HAP-1 (cell line): Measurements from ENCODE around the gene SRR.
"Not testable (repeated sequence)": the region's sequence is repeated elsewhere in the genome, so short reads cannot be mapped to it uniquely, and the experiment has no call there.

Experiments used
- DNase-seq, 2 experiments: peaks; one replicate each; pipeline ENCODE4 v3.0.0-alpha.2; 2016 to 2020; ENCODE audit warnings: low spot score in 2 of 2
- H3K27me3 ChIP-seq: fragments of 250-450 bp; sonication (Bioruptor Pico); 2 replicates; pipeline ENCODE4 v1.5.1; 2020; ENCODE audit warnings: low read depth, mild to moderate bottlenecking, moderate library complexity
- H3K36me3 ChIP-seq: fragments of 250-450 bp; sonication (Bioruptor Pico); replicated peaks from 2 replicates; pipeline ENCODE4 v1.5.1; 2020; ENCODE audit warnings: mild to moderate bottlenecking
- H3K4me1 ChIP-seq: fragments of 250-450 bp; sonication (Bioruptor Pico); 2 replicates; pipeline ENCODE4 v1.5.1; 2020; ENCODE audit warnings: mild to moderate bottlenecking
- H3K4me3 ChIP-seq: fragments of 250-450 bp; sonication (Bioruptor Pico); 2 replicates; pipeline ENCODE4 v1.5.1; 2020; ENCODE audit warnings: mild to moderate bottlenecking, moderate library complexity
- H3K9me3 ChIP-seq: fragments of 250-450 bp; sonication (Bioruptor Pico); 2 replicates; pipeline ENCODE4 v1.5.1; 2020; ENCODE audit warnings: mild to moderate bottlenecking, moderate library complexity
- in situ Hi-C: fragments of 300-500 bp; cut with MboI; formaldehyde crosslinking; loops from 3 replicates; pipeline ENCODE4 v1.14.3; 2020; ENCODE audit warnings: low sequenced_read_pairs, inconsistent platforms, mixed read lengths

SRR gene

DNA sequence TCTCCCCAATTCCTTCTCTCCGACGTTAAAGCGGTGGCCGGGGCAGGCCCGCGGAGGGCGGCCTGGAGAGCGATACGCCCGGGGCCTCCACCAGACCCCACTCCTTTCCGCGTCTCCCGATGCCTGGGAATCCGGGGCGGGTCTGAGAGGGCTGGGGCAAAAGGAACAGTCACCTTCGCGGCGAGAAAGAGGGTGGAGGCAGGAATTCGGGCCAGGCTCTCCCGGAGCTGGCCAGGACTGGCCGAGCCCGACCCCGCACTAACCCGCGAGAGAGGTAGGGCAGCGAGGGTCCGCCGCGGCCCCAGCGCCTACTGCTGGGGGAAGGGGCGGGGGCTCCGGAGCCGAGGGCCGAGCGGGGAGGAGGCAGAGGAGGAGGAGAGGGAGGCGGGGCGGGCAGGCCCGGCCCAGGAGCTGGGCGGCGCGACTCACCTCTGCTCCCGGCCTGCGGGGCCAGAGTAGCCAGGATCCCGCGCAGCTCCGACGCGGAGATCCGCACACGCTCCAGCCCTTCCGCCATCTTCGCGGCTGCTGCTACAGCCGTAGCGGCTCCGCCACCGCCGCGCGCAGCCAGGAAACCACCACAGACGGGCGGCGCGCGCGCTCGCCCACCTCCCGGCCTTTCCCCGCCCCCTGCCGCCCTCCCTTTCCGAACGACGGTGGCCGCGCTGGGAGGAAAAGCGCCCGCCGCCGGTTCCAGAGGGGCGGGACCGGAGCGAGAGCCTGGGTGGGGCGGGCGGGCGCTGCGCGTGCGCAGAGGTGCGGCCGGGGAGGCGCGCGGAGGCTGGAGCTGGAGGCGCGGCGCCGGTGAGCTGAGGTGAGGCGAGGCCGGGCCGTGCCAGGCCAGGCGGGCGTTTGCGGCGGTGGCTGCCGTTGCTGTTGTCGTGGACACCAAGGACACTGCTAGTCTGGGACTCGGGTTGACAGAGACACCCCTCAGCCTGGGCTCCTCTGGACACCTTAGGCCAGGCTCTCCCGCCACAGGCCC lies at the start of gene SRR, which contains the start of gene SMG6:
TSS of gene SRR (plus strand) at position 747 of the 985 bp plus-strand sequence. CDS start 11,611 bp downstream, outside the sequence.
TSS of gene SMG6 (minus strand) at position 582 of the 985 bp plus-strand sequence. CDS start at position 517, 65 bp downstream.
- peak; percentile 87 to 94 for DNase-seq
- Histone ChIP-seq H3K4me1 (peaks cover 8% of the 10 kb centered on the region), H3K9me3 (no peaks in the 10 kb centered on the region), H3K27me3 (no peaks in the 10 kb centered on the region), H3K36me3 (peaks cover 12% of the 10 kb centered on the region), H3K4me3 (peak within 1 kb of the TSS; percentile 97)
- in situ Hi-C loops, result no loop called here

- H3K4me3 ChIP-seq, in situ Hi-C loops: not testable (repeated sequence)
These were observed 44.9 kb upstream of the SRR start for GRCh38 chr17:2258830-2259229.

GRCh38 chr17:2259769-2260536 lies 43.8 kb upstream of the SRR start:
- H3K4me3 ChIP-seq, result no peak overlapping the region
- H3K4me1 ChIP-seq, result peaks cover 6% of the 10 kb centered on the region; the same call in 1 of the 2 replicates
- DNase-seq, result no peak
- no peaks in the 10 kb centered on the region for H3K27me3 ChIP-seq
- in situ Hi-C loops, result no loop called here
- H3K36me3 ChIP-seq, result peaks cover 3% of the 10 kb centered on the region; the same call in 1 of the 2 replicates
- no peaks in the 10 kb centered on the region for H3K9me3 ChIP-seq

More at GRCh38 chr17:2258830-2259229, 44.9 kb upstream of the SRR start:
- not testable (repeated sequence) for H3K9me3 ChIP-seq, H3K27me3 ChIP-seq, DNase-seq, H3K4me1 ChIP-seq, H3K36me3 ChIP-seq

DNA sequence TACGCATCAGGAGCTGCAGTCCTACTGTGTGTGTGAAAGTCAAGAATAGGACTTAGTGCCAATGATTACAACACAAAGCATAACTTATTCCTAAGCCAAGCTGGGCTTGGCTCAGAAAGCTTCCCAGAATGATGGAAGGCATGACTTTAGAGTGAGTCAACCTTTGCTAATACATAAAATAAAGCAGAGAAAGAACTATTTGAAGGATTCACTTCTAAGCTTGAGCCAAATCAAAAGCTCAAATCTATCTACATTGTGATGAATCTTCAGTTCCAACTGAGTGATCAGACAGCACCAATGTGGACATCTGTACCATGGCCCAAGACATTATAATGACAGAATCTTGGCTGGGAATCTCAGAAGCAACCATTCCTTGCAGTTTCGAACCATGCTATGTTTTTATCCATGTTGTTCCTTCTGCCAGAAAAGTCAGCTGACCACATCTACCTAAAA lies 41.6 kb upstream of the SRR start:
- Histone ChIP-seq H3K36me3 (peaks cover 7% of the 10 kb centered on the region; the same call in 1 of the 2 replicates), H3K4me3 (no peak overlapping the region), H3K27me3 (no peaks in the 10 kb centered on the region), H3K4me1 (peaks cover 6% of the 10 kb centered on the region; the same call in 1 of the 2 replicates), H3K9me3 (no peaks in the 10 kb centered on the region)
- in situ Hi-C loops, result no loop called here
- DNase-seq, result no peak

- no peak for DNase-seq
- Histone ChIP-seq H3K9me3 (no peaks in the 10 kb centered on the region), H3K4me1 (peaks cover 6% of the 10 kb centered on the region; the same call in 1 of the 2 replicates), H3K27me3 (no peaks in the 10 kb centered on the region), H3K36me3 (peaks cover 7% of the 10 kb centered on the region; the same call in 1 of the 2 replicates), H3K4me3 (no peak overlapping the region)
- in situ Hi-C loops, result no loop called here
These were observed 40.3 kb upstream of the SRR start for GRCh38 chr17:2263183-2264066.

GRCh38 chr17:2264067-2264860 lies 39.5 kb upstream of the SRR start:
- H3K27me3 ChIP-seq, result no peaks in the 10 kb centered on the region
- DNase-seq, result no peak
- H3K4me1 ChIP-seq, result peaks cover 6% of the 10 kb centered on the region; the same call in 1 of the 2 replicates
- no peak overlapping the region for H3K4me3 ChIP-seq
- H3K36me3 ChIP-seq, result peaks cover 7% of the 10 kb centered on the region; the same call in 1 of the 2 replicates
- in situ Hi-C loops, result no loop called here
- no peaks in the 10 kb centered on the region for H3K9me3 ChIP-seq

GRCh38 chr17:2265166-2265565 lies 38.6 kb upstream of the SRR start:
- in situ Hi-C loops, DNase-seq, H3K4me1 ChIP-seq, H3K27me3 ChIP-seq, H3K4me3 ChIP-seq, H3K9me3 ChIP-seq: not testable (repeated sequence)
- H3K36me3 ChIP-seq, result peaks cover 12% of the 10 kb centered on the region

GRCh38 chr17:2266045-2266864 lies 37.5 kb upstream of the SRR start:
- in situ Hi-C loops, result no loop called here
- H3K36me3 ChIP-seq, result peaks cover 12% of the 10 kb centered on the region
- no peak for DNase-seq
- H3K27me3 ChIP-seq, result no peaks in the 10 kb centered on the region
- H3K4me3 ChIP-seq, result no peak overlapping the region
- no peaks in the 10 kb centered on the region for H3K9me3 ChIP-seq
- H3K4me1 ChIP-seq, result peaks cover 5% of the 10 kb centered on the region; the same call in 1 of the 2 replicates

DNA sequence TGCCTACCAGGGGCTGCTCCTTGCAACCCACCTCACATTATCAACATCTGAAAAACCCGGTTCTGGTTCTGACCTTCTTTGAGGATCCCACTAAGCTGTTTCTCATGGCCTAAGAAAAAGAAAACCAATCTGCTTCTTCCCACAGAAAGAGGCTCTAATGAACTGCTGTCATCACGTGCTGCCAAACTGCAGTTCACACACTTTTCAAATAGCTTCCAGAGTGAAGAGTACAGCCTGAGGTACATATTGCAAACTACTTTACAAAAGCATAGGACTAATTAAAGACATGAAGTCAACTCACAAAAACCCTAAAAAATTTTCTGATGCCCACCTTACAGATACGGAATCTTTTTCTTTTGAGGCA lies 36.9 kb upstream of the SRR start:
- DNase-seq, result no peak
- in situ Hi-C loops, result no loop called here
- Histone ChIP-seq H3K27me3 (no peaks in the 10 kb centered on the region), H3K9me3 (no peaks in the 10 kb centered on the region), H3K4me3 (no peak overlapping the region), H3K36me3 (peaks cover 12% of the 10 kb centered on the region), H3K4me1 (no peaks in the 10 kb centered on the region)

DNA sequence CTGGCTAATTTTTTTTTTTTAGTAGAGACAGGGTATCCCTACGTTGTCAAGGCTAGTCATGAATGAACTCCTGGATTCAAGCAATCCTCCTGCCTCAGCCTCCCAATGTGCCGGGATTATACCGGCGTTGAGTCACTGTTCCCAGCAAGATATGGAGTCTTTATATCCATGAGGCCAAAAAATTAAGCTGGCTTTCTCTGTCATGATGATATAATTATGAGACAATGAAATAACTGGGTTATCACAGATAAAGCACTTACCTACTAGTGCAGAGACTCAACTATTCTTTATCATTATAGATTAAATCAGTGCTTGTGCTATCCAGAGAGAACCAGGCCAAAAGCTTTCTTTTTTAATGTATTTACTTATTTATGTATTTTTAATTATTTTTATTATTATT lies 36.4 kb upstream of the SRR start:
- Histone ChIP-seq H3K36me3 (peaks cover 12% of the 10 kb centered on the region), H3K4me1 (no peaks in the 10 kb centered on the region), H3K27me3 (no peaks in the 10 kb centered on the region), H3K9me3 (no peaks in the 10 kb centered on the region), H3K4me3 (no peak overlapping the region)
- no peak for DNase-seq
- in situ Hi-C loops, result no loop called here

DNA sequence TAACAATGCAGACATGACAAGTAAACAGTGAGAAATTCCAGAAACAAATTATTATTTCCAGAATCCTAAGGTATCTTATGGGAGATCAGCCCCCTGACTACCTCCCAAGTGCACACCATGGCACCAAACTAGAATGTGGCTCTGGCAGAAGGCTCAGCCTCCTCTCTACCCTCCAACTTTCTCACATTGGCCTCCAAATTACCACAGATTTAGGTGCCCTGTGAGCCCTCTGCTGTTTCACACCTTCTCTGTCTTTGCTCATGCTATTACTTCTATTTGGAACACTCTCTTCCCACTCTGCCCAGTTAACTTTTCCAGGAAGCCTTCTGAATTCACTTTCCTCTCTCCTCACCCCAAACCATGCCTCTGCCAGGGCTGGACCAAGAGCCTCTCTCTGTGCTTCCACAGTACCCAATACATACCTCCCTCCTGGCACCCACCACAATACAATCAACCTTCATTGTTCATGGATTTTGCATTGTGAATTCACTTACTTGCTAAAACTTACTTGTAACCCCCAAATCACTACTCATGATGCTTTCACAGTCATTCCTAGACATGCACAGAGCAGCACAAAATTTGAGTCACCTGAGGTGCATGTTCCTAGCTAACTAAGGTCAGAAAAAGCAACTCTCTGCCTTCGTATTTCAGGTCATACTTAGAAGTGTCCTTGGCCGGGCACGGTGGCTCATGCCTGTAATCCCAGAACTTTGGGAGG lies 31.6 kb upstream of the SRR start:
- H3K4me3 ChIP-seq, result no peak overlapping the region
- in situ Hi-C loops, result no loop called here
- H3K27me3 ChIP-seq, result no peaks in the 10 kb centered on the region
- no peaks in the 10 kb centered on the region for H3K4me1 ChIP-seq
- peaks cover 7% of the 10 kb centered on the region for H3K36me3 ChIP-seq
- no peak for DNase-seq
- H3K9me3 ChIP-seq, result no peaks in the 10 kb centered on the region
